Urothelium cell line (cell line): ENCODE data around the gene CHSY3.

ENCODE experiments used
- DNase-seq: peaks from one replicate; pipeline ENCODE4 v3.0.0; 2011; ENCODE audit warnings: low spot score, mixed read lengths
- FAIRE-seq: peaks from 2 replicates; lab custom pipeline; 2011; peaks lifted over from hg19 to GRCh38; lab: Jason Lieb, UNC

CHSY3 gene

DNA sequence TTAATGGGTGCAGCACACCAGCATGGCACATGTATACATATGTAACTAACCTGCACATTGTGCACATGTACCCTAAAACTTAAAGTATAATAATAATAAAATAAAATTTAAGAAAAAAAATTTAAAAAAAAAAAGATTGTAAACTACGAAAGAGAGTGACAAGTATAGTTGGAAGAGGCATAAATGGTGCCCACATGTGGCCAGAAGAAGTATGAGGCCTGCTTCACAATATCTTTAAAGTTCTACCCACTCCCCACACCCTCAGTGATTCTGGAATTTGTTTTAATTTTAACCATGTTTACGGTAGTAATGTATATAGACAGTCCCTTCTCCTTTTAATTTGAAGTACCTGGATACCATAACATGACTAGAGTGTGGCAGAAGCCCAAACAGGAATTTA lies 172.7 kb downstream of the CHSY3 start:
- DNase-seq (no peak), FAIRE-seq (no peak)

GRCh38 chr5:130078661-130079060 lies 174.4 kb downstream of the CHSY3 start:
- DNase-seq (no peak), FAIRE-seq (no peak)

GRCh38 chr5:130090569-130091270 lies 186.5 kb downstream of the CHSY3 start:
- DNase-seq (no peak), FAIRE-seq (no peak)

DNA sequence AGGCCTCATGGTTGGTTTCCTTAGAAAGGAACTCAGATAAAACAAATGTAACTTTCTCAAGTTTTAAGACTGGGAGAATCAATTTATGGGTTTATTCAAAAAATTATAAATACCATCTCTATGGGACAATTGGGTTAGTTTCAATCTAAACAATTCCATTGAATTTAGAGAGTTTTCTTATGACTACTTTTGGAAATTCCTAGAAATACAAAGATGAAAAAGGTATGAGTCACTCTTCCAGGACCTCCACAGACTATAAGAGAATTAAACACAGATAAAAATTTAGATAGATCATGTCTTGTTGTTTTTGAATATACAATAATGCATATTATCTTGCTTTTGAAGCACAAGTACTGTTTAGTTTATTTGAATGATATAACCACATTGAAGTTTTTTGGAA lies 188.7 kb downstream of the CHSY3 start:
- FAIRE-seq: no peak

DNA sequence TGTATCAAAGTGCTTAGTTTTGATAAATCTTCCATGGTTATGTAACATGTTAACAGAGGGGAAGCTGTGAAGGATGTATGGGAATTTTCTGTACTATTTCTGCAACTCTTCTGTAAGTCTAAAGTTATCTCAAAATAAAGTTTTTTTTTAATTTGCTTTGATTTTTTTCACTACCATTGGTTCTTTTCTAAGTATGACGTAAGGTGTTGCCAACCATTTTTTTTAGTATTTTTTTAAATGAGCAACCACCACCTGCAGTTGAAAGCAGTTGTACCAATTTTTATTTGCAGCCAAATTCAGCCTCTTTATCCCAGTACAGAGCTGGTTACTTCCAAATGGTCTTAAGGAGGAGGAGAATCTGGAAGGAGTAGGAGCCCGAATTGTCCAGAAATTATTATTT lies 192.2 kb downstream of the CHSY3 start:
- no peak for FAIRE-seq

More for the DNA sequence above, 188.7 kb downstream of the CHSY3 start:
- no peak for DNase-seq

GRCh38 chr5:130099008-130099407 lies 194.7 kb downstream of the CHSY3 start:
- DNase-seq: no peak
- FAIRE-seq: no peak

More for the DNA sequence above, 192.2 kb downstream of the CHSY3 start:
- no peak for DNase-seq

GRCh38 chr5:130102375-130102774 lies 198.1 kb downstream of the CHSY3 start:
- DNase-seq (no peak), FAIRE-seq (no peak)

DNA sequence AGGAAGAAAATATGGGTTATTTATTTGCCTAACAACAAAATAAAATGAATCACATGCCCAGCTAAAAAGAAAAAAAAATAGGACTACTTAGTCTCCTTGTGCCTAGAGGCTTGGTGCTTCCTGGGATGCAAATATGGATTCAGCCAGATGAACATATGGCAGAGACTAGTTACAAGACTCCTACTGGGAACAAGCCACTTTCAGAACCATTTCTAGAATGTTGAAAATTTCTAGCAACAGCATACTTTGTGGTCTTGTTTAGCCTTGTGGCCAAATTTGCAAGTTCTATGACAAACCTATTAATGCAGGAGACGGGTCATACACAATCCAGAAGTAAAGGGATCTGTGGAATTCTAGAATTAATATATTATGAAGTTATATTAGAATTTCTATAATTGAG lies 198.7 kb downstream of the CHSY3 start:
- DNase-seq (no peak), FAIRE-seq (no peak)

DNA sequence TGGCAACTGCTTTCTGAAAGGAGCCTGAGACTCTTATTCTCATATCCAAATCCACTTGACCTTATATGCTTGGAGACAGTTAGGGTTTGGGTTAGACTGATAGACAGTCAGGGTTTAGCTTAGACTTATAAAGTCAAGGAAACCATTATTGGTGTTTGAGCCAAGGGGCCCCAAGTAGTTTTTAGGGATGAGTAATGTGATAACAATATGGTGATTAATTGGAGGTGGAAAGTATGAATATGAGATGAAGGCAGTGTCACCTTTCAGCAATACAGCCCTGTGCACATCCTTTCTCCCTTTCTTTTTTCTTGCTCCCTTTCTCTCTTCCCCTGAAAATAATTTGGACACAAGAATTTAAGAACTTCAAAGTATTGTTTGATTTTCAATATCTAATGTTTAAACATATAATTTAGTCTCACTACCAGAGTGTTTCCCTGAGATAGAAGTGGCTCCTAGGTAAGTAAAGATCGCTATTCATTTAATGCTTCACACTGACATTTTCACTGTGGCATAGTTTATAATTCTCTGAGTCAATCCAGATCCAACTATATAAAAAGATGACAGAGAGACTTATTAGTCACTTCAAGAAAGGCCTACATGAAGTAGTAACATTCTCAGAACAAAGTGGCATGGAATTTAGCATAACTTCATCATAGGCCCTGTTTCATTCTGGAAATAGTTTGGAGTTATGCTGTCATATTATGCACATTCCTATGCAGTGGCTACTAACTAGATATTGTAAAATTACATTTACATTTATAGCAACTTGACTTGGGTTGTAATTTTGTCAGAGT lies 200.8 kb downstream of the CHSY3 start:
- DNase-seq (no peak), FAIRE-seq (no peak)

DNA sequence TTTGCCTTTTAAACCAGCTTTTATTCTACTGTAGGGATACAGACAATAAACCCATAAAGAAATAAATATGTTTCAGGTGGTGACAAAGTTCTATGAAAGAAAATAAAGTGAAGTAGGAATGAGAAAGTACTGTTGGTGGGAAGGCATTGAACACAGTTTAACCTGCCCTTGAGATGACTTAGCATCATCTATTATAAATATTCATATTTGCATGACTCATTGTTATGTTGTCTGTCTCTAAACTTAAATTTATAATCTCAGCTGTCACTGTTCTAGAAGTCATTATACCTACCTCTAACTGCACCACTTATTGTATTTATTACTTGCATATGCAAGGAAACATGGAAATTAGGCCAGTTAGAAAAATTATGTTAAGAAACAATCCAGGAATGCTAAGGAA lies 202.2 kb downstream of the CHSY3 start:
- no peak for DNase-seq
- no peak for FAIRE-seq

DNA sequence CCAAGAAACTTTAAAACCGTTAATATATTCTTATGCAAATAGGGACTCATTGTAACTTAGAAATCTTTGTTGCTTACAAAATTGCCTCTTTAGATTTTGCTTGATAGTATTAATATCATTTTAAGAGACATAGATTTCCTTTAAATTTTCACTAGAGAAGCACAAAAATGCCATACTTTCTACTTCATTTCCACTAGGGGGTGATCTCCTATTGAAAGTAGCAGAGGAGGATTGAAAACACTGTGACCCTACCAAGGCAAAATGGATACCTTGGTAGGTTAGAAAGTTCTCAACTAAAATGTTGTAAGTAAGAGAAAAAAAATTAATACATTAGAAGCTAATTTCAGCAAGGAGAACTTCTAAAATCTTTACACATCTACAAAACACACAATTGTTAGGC lies 204.9 kb downstream of the CHSY3 start:
- DNase-seq (peak; percentile 17), FAIRE-seq (no peak)

- DNase-seq (no peak), FAIRE-seq (no peak)
Measured at GRCh38 chr5:130110328-130110727, 206.1 kb downstream of the CHSY3 start.

- FAIRE-seq: no peak
- no peak for DNase-seq
Measured at GRCh38 chr5:130111746-130112145, 207.5 kb downstream of the CHSY3 start.

- DNase-seq (no peak), FAIRE-seq (no peak)
Measured at GRCh38 chr5:130112246-130112645, 208.0 kb downstream of the CHSY3 start.

DNA sequence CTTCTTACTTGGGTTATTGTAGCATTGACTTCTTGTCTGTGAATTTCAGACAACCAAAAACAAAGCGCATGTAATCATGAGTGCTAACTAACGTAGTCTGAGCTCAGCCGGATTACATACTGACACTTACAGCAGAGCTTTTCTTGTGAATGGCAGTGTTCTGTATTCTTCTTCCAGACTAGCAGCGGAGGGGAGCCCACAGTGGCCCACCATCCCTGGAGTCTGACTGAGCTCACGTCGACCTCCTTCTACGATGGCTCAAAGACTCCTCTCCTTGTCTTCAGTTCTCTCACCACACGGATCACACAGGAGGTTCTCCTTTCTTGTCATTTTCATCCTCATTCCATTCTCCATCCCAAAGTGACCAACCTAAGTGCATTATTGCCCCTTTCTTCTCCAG lies 211.4 kb downstream of the CHSY3 start:
- no peak for DNase-seq
- FAIRE-seq: no peak

- no peak for FAIRE-seq
- no peak for DNase-seq
Measured at GRCh38 chr5:130116462-130116861, 212.2 kb downstream of the CHSY3 start.

- DNase-seq (no peak), FAIRE-seq (no peak)
Measured at GRCh38 chr5:130116972-130117371, 212.7 kb downstream of the CHSY3 start.

DNA sequence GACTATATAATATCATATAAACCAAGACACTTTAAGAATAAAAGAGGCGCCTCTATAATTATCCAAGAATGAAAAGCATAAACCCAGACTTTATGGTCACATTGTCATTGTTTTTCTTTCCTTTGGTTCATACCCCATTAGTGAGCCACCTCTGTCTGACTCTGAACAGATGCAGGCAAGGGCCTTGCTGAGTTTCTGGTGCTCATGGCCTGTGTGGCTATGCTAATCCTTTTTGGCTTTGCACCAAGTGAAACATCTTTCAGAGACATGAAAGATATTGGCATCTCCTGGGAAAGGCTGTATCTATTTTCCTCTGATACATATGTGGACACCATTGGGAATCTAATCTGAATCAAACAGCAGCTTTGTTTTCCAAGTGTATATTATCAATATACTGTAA lies 222.5 kb downstream of the CHSY3 start:
- DNase-seq: no peak
- FAIRE-seq: no peak

GRCh38 chr5:130135506-130135905 lies 231.2 kb downstream of the CHSY3 start:
- FAIRE-seq: no peak
- DNase-seq: no peak

GRCh38 chr5:130136300-130136699 lies 232.0 kb downstream of the CHSY3 start:
- DNase-seq (no peak), FAIRE-seq (no peak)

DNA sequence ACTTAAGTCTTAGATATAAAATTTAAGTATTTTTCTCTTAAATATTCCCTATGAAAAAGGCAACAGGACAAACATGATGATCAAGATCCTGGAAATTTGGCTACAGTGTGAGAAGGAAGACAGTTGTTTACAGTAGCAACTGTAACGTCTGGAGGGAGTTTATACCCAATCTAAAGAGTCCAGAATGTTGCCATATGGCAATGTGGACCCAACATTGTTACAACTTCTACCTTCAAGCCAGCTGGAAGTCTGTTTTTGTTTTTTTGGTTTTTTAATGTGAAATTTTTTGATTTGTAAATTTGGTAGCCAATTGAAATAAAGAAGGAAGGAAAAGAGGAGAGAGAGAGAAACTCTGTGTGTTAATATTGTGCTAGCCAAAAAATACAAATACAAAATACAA lies 233.4 kb downstream of the CHSY3 start:
- DNase-seq (no peak), FAIRE-seq (no peak)

DNA sequence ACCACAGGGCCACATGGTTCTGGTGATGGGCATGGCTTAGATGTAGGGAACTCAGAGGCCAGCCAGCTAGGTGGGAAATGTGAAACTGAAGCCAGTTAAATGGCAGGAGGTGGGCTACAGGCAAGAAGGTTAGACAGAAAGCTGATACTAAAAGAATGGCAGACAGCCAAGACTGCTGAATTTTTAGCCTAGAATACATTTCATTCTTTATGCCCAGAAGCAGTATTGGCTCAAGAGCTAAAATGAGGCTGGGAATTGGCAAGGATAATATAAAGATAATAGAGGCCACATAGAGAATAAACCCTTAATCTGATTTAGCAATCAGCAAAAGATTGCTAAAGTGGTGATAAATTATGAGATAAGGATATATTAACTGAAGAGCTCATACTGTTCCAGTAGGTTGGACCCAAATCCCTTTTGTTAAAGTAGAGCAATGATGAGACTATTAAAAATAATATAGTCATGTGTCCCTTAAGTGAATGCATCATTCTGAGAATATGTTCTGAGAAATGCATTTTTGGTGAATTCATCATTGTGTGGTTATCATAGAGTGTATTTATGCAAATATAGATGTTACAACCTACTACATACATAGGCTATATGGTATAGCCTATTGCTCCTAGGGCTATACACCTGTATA lies 234.3 kb downstream of the CHSY3 start:
- FAIRE-seq (no peak), DNase-seq (no peak)
